Endothelial cell of umbilical vein (primary cell): ENCODE measurements around the gene KLK14.

Source experiments
- CTCF ChIP-seq, 2 donors: IDR thresholded peaks; 1 replicate in 1 of 2; 2 replicates in 1 of 2; pipeline ENCODE4 v1.5.1; 2011; ENCODE audit warnings: low read length in 2 of 2, mild to moderate bottlenecking in 2 of 2, moderate library complexity in 2 of 2, control low read depth in 1 of 2, inconsistent platforms in 1 of 2, low read depth in 1 of 2; ENCODE audit not compliant: insufficient read depth in 1 of 2; ENCODE audit errors: extremely low read depth in 1 of 2
- FOS ChIP-seq: IDR thresholded peaks from 2 replicates; pipeline ENCODE4 v1.6.1; 2011; ENCODE audit warnings: mild to moderate bottlenecking, low read length, moderate library complexity, borderline replicate concordance; ENCODE audit not compliant: insufficient read depth
- GATA2 ChIP-seq: IDR thresholded peaks from 2 replicates; pipeline ENCODE4 v1.7.0; 2011; ENCODE audit warnings: low read depth, mild to moderate bottlenecking, moderate library complexity, mixed read lengths, low read length; ENCODE audit not compliant: insufficient read length, insufficient read depth
- JUN ChIP-seq: IDR thresholded peaks from 2 replicates; pipeline ENCODE4 v1.6.1; 2011; ENCODE audit warnings: borderline replicate concordance, low read depth; ENCODE audit not compliant: insufficient read length, insufficient read depth
- MYC ChIP-seq: IDR thresholded peaks from one replicate; pipeline ENCODE4 v1.6.1; 2011; ENCODE audit warnings: mild to moderate bottlenecking, low read depth, low read length
- POLR2A ChIP-seq: IDR thresholded peaks from 2 replicates; pipeline ENCODE4 v1.6.1; 2012; ENCODE audit warnings: low read depth, mild to moderate bottlenecking, control low read depth, low read length
- TF ChIP-seq, protein P1 (sequence below): IDR thresholded peaks from 2 replicates; pipeline ENCODE4 v1.6.1; 2011; ENCODE audit not compliant: insufficient read depth, insufficient read length

- TF ChIP-seq JUN (no peak), CTCF (IDR thresholded peaks at IDR 0.05; ENCODE audit: extremely low read depth in 1 of 2, insufficient read depth in 1 of 2, low read depth in 1 of 2, low read length in 2 of 2) (peak; percentile 56 to 81), POLR2A (no peak), MYC (no peak), FOS (no peak), GATA2 (no peak)
- TF ChIP-seq, protein P1, sequence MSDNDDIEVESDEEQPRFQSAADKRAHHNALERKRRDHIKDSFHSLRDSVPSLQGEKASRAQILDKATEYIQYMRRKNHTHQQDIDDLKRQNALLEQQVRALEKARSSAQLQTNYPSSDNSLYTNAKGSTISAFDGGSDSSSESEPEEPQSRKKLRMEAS = no peak
Measured at GRCh38 chr19:51094696-51095279, 12.1 kb upstream of the KLK14 start.
